HuH-7.5 (cell line): ENCODE data around the gene OSTF1.

Source experiments
- DNase-seq: peaks from one replicate; pipeline ENCODE4 v3.0.0; 2011; ENCODE audit warnings: low spot score

The OSTF1 gene

GRCh38 chr9:75167281-75167680, 79.0 kb downstream of the OSTF1 start:
- no peak for DNase-seq

DNA sequence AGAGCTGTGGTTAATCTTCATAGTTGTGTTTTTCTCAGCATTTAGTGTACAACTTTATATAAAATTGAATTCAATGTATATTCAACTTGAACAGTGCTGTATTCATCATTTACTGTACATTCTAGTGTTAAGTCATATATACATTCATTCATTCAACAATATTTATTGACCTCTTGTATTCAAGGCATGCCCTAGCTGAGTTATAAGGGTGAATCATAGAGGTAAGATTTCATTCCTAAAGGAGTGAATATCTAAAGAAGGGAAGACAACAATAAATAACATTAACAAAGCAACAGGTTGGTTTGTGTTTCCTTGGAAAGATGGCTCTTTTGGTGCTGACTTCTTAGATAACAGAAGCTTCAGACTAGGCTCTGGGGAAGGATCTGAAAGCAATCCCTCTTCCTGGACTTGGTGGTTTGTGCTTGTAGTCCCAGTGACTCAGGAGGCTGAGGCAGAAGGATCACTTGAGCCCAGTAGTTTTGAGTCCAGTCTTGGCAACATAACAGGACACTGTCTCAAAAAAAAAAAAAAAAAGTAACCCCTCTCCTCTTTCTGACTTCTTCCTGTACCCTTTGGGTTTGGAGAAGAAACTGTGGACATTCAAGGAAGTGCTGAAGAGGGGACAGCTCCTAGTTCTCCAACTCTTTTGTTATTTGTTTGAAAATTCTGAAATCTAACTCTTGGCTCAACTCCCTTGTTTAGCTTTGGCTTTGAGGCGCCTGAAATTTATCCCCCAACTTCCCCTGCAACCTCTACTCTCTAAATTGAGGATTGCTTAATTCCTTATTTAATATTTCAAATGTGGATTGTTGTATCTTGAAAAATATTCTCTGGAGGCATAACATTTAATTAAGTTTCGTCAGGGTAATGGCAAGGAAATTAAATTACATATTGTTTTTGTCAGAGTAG, 80.2 kb downstream of the OSTF1 start:
- no peak for DNase-seq

DNA sequence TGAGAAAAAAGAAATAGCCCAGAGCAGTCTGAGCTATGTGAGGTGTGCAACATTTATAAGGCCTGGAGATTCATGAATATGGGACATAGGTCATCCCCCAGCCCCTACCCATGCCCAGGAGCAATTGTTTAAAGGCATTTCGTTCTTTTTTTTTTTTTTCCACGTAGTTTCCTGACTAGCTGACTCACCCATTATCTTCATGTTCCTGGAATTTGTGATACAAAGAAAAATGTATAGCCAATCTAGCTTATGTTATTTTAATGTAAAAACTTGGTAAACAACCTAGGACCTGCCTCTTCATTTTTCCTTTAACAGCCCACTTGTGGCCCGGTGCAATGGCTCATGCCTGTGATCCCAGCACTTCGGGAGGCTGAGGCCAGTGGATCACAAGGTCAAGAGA, 81.3 kb downstream of the OSTF1 start:
- no peak for DNase-seq

- DNase-seq: no peak
Observed at GRCh38 chr9:75170898-75171360, 82.6 kb downstream of the OSTF1 start.

DNA sequence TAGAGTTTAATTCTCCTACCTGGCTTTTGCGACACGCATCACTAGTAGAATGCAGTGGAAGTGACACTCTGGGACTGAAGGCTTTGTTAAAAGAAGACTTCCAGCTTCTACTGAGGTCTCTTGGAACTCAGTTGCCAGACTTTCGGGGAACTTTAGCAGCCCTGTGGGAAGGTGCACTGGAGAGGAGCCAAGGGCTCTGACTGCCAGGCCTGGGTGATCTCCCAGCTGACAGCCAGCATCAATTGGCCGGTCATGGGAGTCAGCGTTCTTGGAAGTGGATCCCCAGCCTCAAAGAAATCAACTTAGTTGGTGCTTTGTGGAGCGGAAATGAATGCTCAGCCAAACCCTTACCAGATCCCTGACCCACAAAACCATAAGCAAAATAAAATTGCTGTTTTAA, 87.1 kb downstream of the OSTF1 start:
- no peak for DNase-seq

DNA sequence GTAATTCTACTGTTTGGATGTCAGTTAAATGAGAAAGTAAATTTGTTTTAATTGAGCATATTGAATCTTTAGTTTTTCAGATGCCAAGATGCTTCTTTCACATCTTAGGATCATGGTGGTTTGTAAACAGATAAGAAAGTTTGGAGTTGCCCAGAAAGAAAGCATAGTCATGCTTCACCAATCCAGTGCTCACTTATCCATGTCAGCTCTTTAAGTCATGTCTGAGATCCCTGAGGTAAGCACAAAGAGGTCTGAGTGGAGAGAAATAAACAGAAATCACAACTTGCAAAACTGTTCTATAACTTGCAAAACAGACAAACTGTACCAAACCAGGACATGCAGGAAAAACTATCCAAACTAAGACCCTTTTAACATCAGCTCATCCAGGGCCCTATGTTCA, 87.7 kb downstream of the OSTF1 start:
- no peak for DNase-seq

- no peak for DNase-seq
Observed at GRCh38 chr9:75181750-75182149, 93.4 kb downstream of the OSTF1 start.

DNA sequence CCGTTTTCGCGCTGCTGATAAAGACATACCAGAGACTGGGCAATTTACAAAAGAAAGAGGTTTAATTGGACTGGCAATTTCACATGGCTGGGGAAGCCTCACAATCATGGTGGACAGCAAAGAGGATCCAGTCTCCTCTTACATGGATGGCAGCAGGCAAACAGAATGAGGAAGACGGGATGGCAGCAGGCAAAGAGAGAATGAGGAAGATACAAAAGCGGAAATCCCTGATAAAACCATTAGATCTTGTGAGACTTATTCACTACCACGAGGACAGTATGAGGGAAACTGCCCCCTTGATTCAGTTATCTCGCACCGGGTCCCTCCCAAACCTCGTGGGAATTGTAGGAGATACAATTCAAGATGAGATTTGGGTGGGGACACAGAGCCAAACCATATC, 95.0 kb downstream of the OSTF1 start:
- no peak for DNase-seq

GRCh38 chr9:75184471-75184870, 96.2 kb downstream of the OSTF1 start:
- no peak for DNase-seq

- DNase-seq: no peak
Observed at GRCh38 chr9:75185585-75186170, 97.4 kb downstream of the OSTF1 start.

DNA sequence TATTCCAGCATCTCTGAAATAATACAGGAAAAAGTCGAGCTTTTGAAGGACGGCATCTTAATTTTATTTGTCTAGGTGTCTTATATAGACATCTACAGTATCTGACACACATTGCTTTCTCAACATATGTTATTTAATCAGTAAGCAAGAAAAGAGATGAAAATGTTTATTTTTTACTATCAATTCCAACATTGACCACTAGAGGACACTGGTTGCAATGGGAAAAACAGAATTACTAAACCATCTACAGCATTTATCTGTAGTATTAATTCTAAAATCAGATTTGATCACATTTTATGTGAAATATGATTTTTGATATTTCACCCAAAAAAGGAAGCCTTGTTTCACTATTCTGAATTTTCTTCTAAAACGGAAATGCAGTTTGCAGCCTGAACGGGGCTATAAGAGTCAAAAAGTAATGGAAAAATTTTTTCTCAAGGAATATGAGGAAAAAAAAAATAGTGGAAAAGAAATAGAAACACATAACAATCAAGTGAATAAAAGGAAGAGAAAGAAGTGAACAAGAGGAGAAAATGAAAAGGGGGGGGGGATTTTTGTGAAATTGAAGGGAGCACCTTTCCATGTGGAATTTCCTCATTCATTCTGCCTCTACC, 98.6 kb downstream of the OSTF1 start:
- DNase-seq: no peak

DNA sequence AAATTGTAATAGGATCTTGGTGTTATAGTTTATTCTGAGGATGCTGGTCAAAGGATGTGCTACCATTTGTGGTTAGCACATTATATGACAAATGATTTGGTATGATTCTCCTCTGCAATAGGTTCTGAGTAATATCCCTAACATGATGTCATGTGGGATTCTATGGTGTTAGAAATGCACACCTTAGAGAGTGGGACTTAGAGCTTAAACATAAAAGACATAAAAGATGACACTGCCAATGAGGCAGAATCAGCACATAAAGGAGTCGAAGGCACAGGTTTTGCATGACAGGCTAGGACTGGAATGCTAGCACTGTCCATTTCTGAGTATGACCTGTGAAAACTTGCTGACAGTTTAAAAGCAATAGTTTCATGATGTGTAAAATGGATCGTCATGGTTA, 100.4 kb downstream of the OSTF1 start:
- no peak for DNase-seq

GRCh38 chr9:75190762-75191161, 102.4 kb downstream of the OSTF1 start:
- DNase-seq: no peak
